Activated T-helper 17 cell treated with anti-CD3 and anti-CD28 coated beads, Interleukin-2, amount 50 U/mL, for 72 hours (primary cell): ENCODE results near the gene SLC27A6. TPM values are rescaled to one million over a fixed set of nuclear protein-coding genes. Genes with fewer than 3 reads are reported as not detected.

Source experiments
- ATAC-seq: fragments of 150-1000 bp; cut with Tn5 transposase; replicated peaks from 2 replicates; pipeline ENCODE4 v1.10.0; 2021; ENCODE audit warnings: mild to moderate bottlenecking, moderate library complexity
- H3K27ac Mint-ChIP-seq: one replicate; pipeline ENCODE4 v1.8.0; 2022; ENCODE audit warnings: mixed read lengths
- H3K27me3 Mint-ChIP-seq: one replicate; pipeline ENCODE4 v1.8.0; 2022; ENCODE audit warnings: mixed read lengths
- H3K36me3 Mint-ChIP-seq: one replicate; pipeline ENCODE4 v1.8.0; 2022; ENCODE audit warnings: low read depth, mild to moderate bottlenecking, mixed read lengths
- H3K4me1 Mint-ChIP-seq: one replicate; pipeline ENCODE4 v1.8.0; 2022; ENCODE audit warnings: mixed read lengths
- H3K4me3 Mint-ChIP-seq: one replicate; pipeline ENCODE4 v1.8.0; 2022; ENCODE audit warnings: mild to moderate bottlenecking, mixed read lengths
- H3K9me3 Mint-ChIP-seq: one replicate; pipeline ENCODE4 v1.8.0; 2022; ENCODE audit warnings: mixed read lengths
- total RNA-seq, 2 donors: library from RNA; stranded (reverse); gene quantifications; one replicate each; pipeline ENCODE4 v1.2.3, GENCODE V29; 2022

The SLC27A6 gene
- total RNA-seq, 2 donors from 2014 or later, result not detected

- ATAC-seq, result no peak
- Mint-ChIP-seq H3K27ac (no peak overlapping the region), H3K9me3 (peaks cover 2% of the 10 kb centered on the region), H3K36me3 (no peaks in the 10 kb centered on the region), H3K27me3 (peaks cover 32% of the 10 kb centered on the region), H3K4me3 (no peak overlapping the region), H3K4me1 (no peaks in the 10 kb centered on the region)
Observed at GRCh38 chr5:128966375-128966774, 1.1 kb downstream of the SLC27A6 start.

- no peak for ATAC-seq
- Mint-ChIP-seq H3K27me3 (peaks cover 34% of the 10 kb centered on the region), H3K4me3 (no peak overlapping the region), H3K9me3 (peaks cover 4% of the 10 kb centered on the region), H3K4me1 (no peaks in the 10 kb centered on the region), H3K36me3 (no peaks in the 10 kb centered on the region), H3K27ac (no peak overlapping the region)
Observed at GRCh38 chr5:128966846-128967245, 1.6 kb downstream of the SLC27A6 start.

GRCh38 chr5:128973244-128973643 lies 8.0 kb downstream of the SLC27A6 start:
- no peaks in the 10 kb centered on the region for H3K36me3 Mint-ChIP-seq
- peaks cover 19% of the 10 kb centered on the region for H3K27me3 Mint-ChIP-seq
- no peak for ATAC-seq
- no peak overlapping the region for H3K27ac Mint-ChIP-seq
- peaks cover 10% of the 10 kb centered on the region for H3K9me3 Mint-ChIP-seq
- H3K4me3 Mint-ChIP-seq, result no peak overlapping the region
- no peaks in the 10 kb centered on the region for H3K4me1 Mint-ChIP-seq

GRCh38 chr5:128974567-128974966 lies 9.3 kb downstream of the SLC27A6 start:
- no peaks in the 10 kb centered on the region for H3K4me1 Mint-ChIP-seq
- no peaks in the 10 kb centered on the region for H3K36me3 Mint-ChIP-seq
- peak; percentile 24 for ATAC-seq
- H3K27ac Mint-ChIP-seq, result no peak overlapping the region
- peaks cover 24% of the 10 kb centered on the region for H3K27me3 Mint-ChIP-seq
- no peak overlapping the region for H3K4me3 Mint-ChIP-seq
- peaks cover 10% of the 10 kb centered on the region for H3K9me3 Mint-ChIP-seq

- Mint-ChIP-seq H3K27ac (no peak overlapping the region), H3K4me1 (no peaks in the 10 kb centered on the region), H3K4me3 (no peak overlapping the region), H3K9me3 (no peaks in the 10 kb centered on the region), H3K27me3 (peaks cover 12% of the 10 kb centered on the region), H3K36me3 (no peaks in the 10 kb centered on the region)
- no peak for ATAC-seq
Observed at GRCh38 chr5:128979761-128980160, 14.5 kb downstream of the SLC27A6 start.

GRCh38 chr5:128980917-128981316 lies 15.6 kb downstream of the SLC27A6 start:
- Mint-ChIP-seq H3K27me3 (peaks cover 12% of the 10 kb centered on the region), H3K4me1 (no peaks in the 10 kb centered on the region), H3K4me3 (no peak overlapping the region), H3K36me3 (no peaks in the 10 kb centered on the region), H3K9me3 (no peaks in the 10 kb centered on the region), H3K27ac (no peak overlapping the region)
- ATAC-seq, result no peak

- Mint-ChIP-seq H3K9me3 (no peaks in the 10 kb centered on the region), H3K4me3 (no peak overlapping the region), H3K36me3 (no peaks in the 10 kb centered on the region), H3K27me3 (peaks cover 3% of the 10 kb centered on the region), H3K4me1 (no peaks in the 10 kb centered on the region), H3K27ac (no peak overlapping the region)
- ATAC-seq, result no peak
Observed at GRCh38 chr5:128984480-128984879, 19.2 kb downstream of the SLC27A6 start.

GRCh38 chr5:128988476-128988875 lies 23.2 kb downstream of the SLC27A6 start:
- Mint-ChIP-seq H3K36me3 (no peaks in the 10 kb centered on the region), H3K4me1 (no peaks in the 10 kb centered on the region), H3K9me3 (no peaks in the 10 kb centered on the region), H3K4me3 (no peak overlapping the region), H3K27me3 (peaks cover 3% of the 10 kb centered on the region), H3K27ac (no peak overlapping the region)
- no peak for ATAC-seq

- no peak for ATAC-seq
- no peaks in the 10 kb centered on the region for H3K36me3 Mint-ChIP-seq
- H3K9me3 Mint-ChIP-seq, result no peaks in the 10 kb centered on the region
- H3K4me1 Mint-ChIP-seq, result peaks cover 4% of the 10 kb centered on the region
- no peak overlapping the region for H3K27ac Mint-ChIP-seq
- no peak overlapping the region for H3K4me3 Mint-ChIP-seq
- H3K27me3 Mint-ChIP-seq, result no peaks in the 10 kb centered on the region
Observed at GRCh38 chr5:129001841-129002526, 36.7 kb downstream of the SLC27A6 start.

GRCh38 chr5:129002527-129002842 lies 37.2 kb downstream of the SLC27A6 start:
- Mint-ChIP-seq H3K27ac (no peak overlapping the region), H3K36me3 (no peaks in the 10 kb centered on the region), H3K27me3 (no peaks in the 10 kb centered on the region), H3K9me3 (no peaks in the 10 kb centered on the region), H3K4me3 (no peak overlapping the region), H3K4me1 (peaks cover 4% of the 10 kb centered on the region)
- no peak for ATAC-seq

GRCh38 chr5:129003232-129003631 lies 37.9 kb downstream of the SLC27A6 start:
- Mint-ChIP-seq H3K4me1 (peaks cover 4% of the 10 kb centered on the region), H3K9me3 (no peaks in the 10 kb centered on the region), H3K27ac (no peak overlapping the region), H3K4me3 (no peak overlapping the region), H3K36me3 (no peaks in the 10 kb centered on the region), H3K27me3 (no peaks in the 10 kb centered on the region)
- no peak for ATAC-seq

GRCh38 chr5:129014185-129014584 lies 48.9 kb downstream of the SLC27A6 start:
- Mint-ChIP-seq H3K4me1 (no peaks in the 10 kb centered on the region), H3K27me3 (peaks cover 3% of the 10 kb centered on the region), H3K27ac (no peak overlapping the region), H3K4me3 (no peak overlapping the region), H3K9me3 (no peaks in the 10 kb centered on the region), H3K36me3 (no peaks in the 10 kb centered on the region)
- ATAC-seq, result no peak

- no peaks in the 10 kb centered on the region for H3K9me3 Mint-ChIP-seq
- peaks cover 9% of the 10 kb centered on the region for H3K27me3 Mint-ChIP-seq
- H3K27ac Mint-ChIP-seq, result no peak overlapping the region
- no peaks in the 10 kb centered on the region for H3K36me3 Mint-ChIP-seq
- no peak overlapping the region for H3K4me3 Mint-ChIP-seq
- no peaks in the 10 kb centered on the region for H3K4me1 Mint-ChIP-seq
- no peak for ATAC-seq
Observed at GRCh38 chr5:129018837-129019236, 53.5 kb downstream of the SLC27A6 start.

GRCh38 chr5:129019401-129019908 lies 54.2 kb downstream of the SLC27A6 start:
- Mint-ChIP-seq H3K27me3 (peaks cover 9% of the 10 kb centered on the region), H3K9me3 (no peaks in the 10 kb centered on the region), H3K36me3 (no peaks in the 10 kb centered on the region), H3K27ac (no peak overlapping the region), H3K4me3 (no peak overlapping the region), H3K4me1 (no peaks in the 10 kb centered on the region)
- ATAC-seq, result no peak

GRCh38 chr5:129020683-129021082 lies 55.4 kb downstream of the SLC27A6 start:
- no peaks in the 10 kb centered on the region for H3K4me1 Mint-ChIP-seq
- H3K27me3 Mint-ChIP-seq, result peaks cover 12% of the 10 kb centered on the region
- no peak overlapping the region for H3K4me3 Mint-ChIP-seq
- no peak for ATAC-seq
- no peak overlapping the region for H3K27ac Mint-ChIP-seq
- H3K9me3 Mint-ChIP-seq, result no peaks in the 10 kb centered on the region
- H3K36me3 Mint-ChIP-seq, result no peaks in the 10 kb centered on the region

- Mint-ChIP-seq H3K4me3 (no peak overlapping the region), H3K27me3 (peaks cover 13% of the 10 kb centered on the region), H3K9me3 (no peaks in the 10 kb centered on the region), H3K36me3 (no peaks in the 10 kb centered on the region), H3K4me1 (no peaks in the 10 kb centered on the region), H3K27ac (no peak overlapping the region)
- no peak for ATAC-seq
Observed at GRCh38 chr5:129021744-129022143, 56.5 kb downstream of the SLC27A6 start.
